HEK293 (cell line): Measurements from ENCODE around the gene CCDC150.

Experiments
- KLF16 ChIP-seq: fragments of 450-650 bp; formaldehyde crosslinking; IDR thresholded peaks from 2 replicates; pipeline ENCODE4 v1.5.1; 2017; ENCODE audit warnings: missing biosample characterization, missing genetic modification characterization
- YY1 ChIP-seq: fragments of 450-650 bp; formaldehyde crosslinking; IDR thresholded peaks from 2 replicates; pipeline ENCODE4 v1.5.1; 2018; ENCODE audit warnings: missing biosample characterization, missing genetic modification characterization
- ZEB2 ChIP-seq: fragments of 450-650 bp; formaldehyde crosslinking; IDR thresholded peaks from 2 replicates; pipeline ENCODE4 v1.5.1; 2016; ENCODE audit warnings: missing biosample characterization, missing genetic modification characterization
- ZNF350 ChIP-seq: fragments of 450-650 bp; formaldehyde crosslinking; IDR thresholded peaks from 2 replicates; pipeline ENCODE4 v1.5.0; 2017; ENCODE audit warnings: missing biosample characterization, mild to moderate bottlenecking, missing genetic modification characterization
- ZNF776 ChIP-seq: fragments of 450-650 bp; formaldehyde crosslinking; IDR thresholded peaks from 2 replicates; pipeline ENCODE4 v1.5.0; 2017; ENCODE audit warnings: missing biosample characterization, missing genetic modification characterization, borderline replicate concordance
- TF ChIP-seq, protein P1 (sequence below): fragments of 450-650 bp; formaldehyde crosslinking; IDR thresholded peaks from 2 replicates; pipeline ENCODE4 v1.5.1; 2017; ENCODE audit warnings: missing biosample characterization, missing genetic modification characterization
- TF ChIP-seq, protein P2 (sequence below): fragments of 450-650 bp; formaldehyde crosslinking; IDR thresholded peaks from 2 replicates; pipeline ENCODE4 v1.5.1; 2016; ENCODE audit warnings: missing biosample characterization, missing genetic modification characterization
- TF ChIP-seq, protein P3 (sequence below): fragments of 450-650 bp; formaldehyde crosslinking; IDR thresholded peaks from 2 replicates; pipeline ENCODE4 v1.5.1; 2016; ENCODE audit warnings: missing biosample characterization, missing genetic modification characterization
- TF ChIP-seq, protein P4 (sequence below): fragments of 450-650 bp; formaldehyde crosslinking; IDR thresholded peaks from 2 replicates; pipeline ENCODE4 v1.5.1; 2016; ENCODE audit warnings: missing biosample characterization, missing genetic modification characterization, low read depth

DNA sequence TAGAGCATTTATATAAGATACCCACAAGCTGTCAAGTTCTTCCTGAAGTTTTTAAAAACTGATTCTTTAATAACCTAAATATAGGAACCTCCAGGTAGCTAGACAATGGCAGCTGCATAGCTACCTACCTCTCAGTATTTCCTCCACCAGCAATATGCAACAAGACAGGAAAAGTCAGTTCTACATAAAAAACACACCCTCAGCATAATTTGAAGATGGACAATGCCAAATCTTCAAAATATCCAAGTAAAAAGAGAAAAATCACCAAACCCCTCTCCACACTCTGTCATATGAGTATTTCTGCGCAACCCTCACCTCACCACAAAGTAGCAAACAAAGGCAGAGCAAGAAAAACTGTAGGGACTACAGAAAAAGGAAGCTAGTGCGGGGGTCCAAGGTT is 108.6 kb downstream of the CCDC150 start:
- TF ChIP-seq, protein P1, sequence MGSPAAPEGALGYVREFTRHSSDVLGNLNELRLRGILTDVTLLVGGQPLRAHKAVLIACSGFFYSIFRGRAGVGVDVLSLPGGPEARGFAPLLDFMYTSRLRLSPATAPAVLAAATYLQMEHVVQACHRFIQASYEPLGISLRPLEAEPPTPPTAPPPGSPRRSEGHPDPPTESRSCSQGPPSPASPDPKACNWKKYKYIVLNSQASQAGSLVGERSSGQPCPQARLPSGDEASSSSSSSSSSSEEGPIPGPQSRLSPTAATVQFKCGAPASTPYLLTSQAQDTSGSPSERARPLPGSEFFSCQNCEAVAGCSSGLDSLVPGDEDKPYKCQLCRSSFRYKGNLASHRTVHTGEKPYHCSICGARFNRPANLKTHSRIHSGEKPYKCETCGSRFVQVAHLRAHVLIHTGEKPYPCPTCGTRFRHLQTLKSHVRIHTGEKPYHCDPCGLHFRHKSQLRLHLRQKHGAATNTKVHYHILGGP (tag by site-specific recombination), result no peak
- no peak for TF ChIP-seq KLF16 (tag by site-specific recombination)
- TF ChIP-seq, protein P2, sequence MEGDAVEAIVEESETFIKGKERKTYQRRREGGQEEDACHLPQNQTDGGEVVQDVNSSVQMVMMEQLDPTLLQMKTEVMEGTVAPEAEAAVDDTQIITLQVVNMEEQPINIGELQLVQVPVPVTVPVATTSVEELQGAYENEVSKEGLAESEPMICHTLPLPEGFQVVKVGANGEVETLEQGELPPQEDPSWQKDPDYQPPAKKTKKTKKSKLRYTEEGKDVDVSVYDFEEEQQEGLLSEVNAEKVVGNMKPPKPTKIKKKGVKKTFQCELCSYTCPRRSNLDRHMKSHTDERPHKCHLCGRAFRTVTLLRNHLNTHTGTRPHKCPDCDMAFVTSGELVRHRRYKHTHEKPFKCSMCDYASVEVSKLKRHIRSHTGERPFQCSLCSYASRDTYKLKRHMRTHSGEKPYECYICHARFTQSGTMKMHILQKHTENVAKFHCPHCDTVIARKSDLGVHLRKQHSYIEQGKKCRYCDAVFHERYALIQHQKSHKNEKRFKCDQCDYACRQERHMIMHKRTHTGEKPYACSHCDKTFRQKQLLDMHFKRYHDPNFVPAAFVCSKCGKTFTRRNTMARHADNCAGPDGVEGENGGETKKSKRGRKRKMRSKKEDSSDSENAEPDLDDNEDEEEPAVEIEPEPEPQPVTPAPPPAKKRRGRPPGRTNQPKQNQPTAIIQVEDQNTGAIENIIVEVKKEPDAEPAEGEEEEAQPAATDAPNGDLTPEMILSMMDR, result no peak
- no peak for TF ChIP-seq YY1 (tag by site-specific recombination)
- no peak for TF ChIP-seq ZEB2 (tag by site-specific recombination)
- TF ChIP-seq, protein P3, sequence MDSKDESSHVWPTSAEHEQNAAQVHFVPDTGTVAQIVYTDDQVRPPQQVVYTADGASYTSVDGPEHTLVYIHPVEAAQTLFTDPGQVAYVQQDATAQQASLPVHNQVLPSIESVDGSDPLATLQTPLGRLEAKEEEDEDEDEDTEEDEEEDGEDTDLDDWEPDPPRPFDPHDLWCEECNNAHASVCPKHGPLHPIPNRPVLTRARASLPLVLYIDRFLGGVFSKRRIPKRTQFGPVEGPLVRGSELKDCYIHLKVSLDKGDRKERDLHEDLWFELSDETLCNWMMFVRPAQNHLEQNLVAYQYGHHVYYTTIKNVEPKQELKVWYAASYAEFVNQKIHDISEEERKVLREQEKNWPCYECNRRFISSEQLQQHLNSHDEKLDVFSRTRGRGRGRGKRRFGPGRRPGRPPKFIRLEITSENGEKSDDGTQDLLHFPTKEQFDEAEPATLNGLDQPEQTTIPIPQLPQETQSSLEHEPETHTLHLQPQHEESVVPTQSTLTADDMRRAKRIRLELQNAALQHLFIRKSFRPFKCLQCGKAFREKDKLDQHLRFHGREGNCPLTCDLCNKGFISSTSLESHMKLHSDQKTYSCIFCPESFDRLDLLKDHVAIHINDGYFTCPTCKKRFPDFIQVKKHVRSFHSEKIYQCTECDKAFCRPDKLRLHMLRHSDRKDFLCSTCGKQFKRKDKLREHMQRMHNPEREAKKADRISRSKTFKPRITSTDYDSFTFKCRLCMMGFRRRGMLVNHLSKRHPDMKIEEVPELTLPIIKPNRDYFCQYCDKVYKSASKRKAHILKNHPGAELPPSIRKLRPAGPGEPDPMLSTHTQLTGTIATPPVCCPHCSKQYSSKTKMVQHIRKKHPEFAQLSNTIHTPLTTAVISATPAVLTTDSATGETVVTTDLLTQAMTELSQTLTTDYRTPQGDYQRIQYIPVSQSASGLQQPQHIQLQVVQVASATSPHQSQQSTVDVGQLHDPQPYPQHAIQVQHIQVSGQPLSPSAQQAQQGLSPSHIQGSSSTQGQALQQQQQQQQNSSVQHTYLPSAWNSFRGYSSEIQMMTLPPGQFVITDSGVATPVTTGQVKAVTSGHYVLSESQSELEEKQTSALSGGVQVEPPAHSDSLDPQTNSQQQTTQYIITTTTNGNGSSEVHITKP, result no peak
- no peak for TF ChIP-seq ZNF350 (tag by site-specific recombination)
- TF ChIP-seq, protein P4, sequence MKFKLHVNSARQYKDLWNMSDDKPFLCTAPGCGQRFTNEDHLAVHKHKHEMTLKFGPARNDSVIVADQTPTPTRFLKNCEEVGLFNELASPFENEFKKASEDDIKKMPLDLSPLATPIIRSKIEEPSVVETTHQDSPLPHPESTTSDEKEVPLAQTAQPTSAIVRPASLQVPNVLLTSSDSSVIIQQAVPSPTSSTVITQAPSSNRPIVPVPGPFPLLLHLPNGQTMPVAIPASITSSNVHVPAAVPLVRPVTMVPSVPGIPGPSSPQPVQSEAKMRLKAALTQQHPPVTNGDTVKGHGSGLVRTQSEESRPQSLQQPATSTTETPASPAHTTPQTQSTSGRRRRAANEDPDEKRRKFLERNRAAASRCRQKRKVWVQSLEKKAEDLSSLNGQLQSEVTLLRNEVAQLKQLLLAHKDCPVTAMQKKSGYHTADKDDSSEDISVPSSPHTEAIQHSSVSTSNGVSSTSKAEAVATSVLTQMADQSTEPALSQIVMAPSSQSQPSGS (tag by site-specific recombination), result no peak
- TF ChIP-seq ZNF776 (tag by site-specific recombination), result no peak
